Uterus (tissue), 4 donors: ENCODE results near the gene CCL2. TPM values are rescaled to one million over a fixed set of nuclear protein-coding genes. Genes with fewer than 3 reads are reported as not detected.
A peak's percentile ranks its signal among the peaks of the same experiment; 100 is the strongest.

ENCODE experiments used
- DNase-seq, 2 donors: peaks; one replicate each; pipeline ENCODE4 v3.0.0-alpha.2; 2019 to 2020
- H3K27ac ChIP-seq, 2 donors: fragments of 200-600 bp; sonication (generic); 1 replicate in 1 of 2; 2 replicates in 1 of 2; pipeline ENCODE4 v1.5.1; 2016 to 2018
- H3K27me3 ChIP-seq, 2 donors: fragments of 200-600 bp; sonication (generic); one replicate each; pipeline ENCODE4 v1.5.1; 2018 to 2019; ENCODE audit warnings: control low read depth in 1 of 2
- H3K36me3 ChIP-seq, 2 donors: fragments of 200-600 bp; sonication (generic); one replicate each; pipeline ENCODE4 v1.5.1; 2019; ENCODE audit warnings: control low read depth in 1 of 2
- H3K4me1 ChIP-seq, 2 donors: fragments of 200-600 bp; sonication (generic); one replicate each; pipeline ENCODE4 v1.5.1; 2018 to 2019; ENCODE audit warnings: control low read depth in 1 of 2
- H3K4me3 ChIP-seq, 2 donors: fragments of 200-600 bp; sonication (generic); 1 replicate in 1 of 2; 2 replicates in 1 of 2; pipeline ENCODE4 v1.5.1; 2018 to 2019; ENCODE audit warnings: mild to moderate bottlenecking in 1 of 2
- H3K9me3 ChIP-seq, 2 donors: fragments of 200-600 bp; sonication (generic); one replicate each; pipeline ENCODE4 v1.5.1; 2019; ENCODE audit warnings: control low read depth in 1 of 2
- POLR2A ChIP-seq, 2 donors: fragments of 450-650 bp; IDR thresholded peaks; one replicate each; pipeline ENCODE4 v1.6.1; 2016; ENCODE audit warnings: antibody characterized with exemption in 2 of 2, mild to moderate bottlenecking in 1 of 2, moderate library complexity in 1 of 2
- intact Hi-C: fragments of 100-400 bp; cut with DNase I; formaldehyde crosslinking; loops from one replicate; pipeline ENCODE4 v1.15.1; 2023; ENCODE audit warnings: low total_unique reads
- total RNA-seq, 4 donors: library from RNA; depleted of rRNA in 3 of 4; stranded (reverse); fragments of >200 nt in 3 of 4; gene quantifications; one replicate each; pipeline versions ENCODE4 v1.1.0 to v1.2.4, GENCODE V29; 2014 to 2023
- TF ChIP-seq, protein P1 (sequence below), 4 experiments: fragments of 200-600 bp in 2 of 4; fragments of 450-650 bp in 2 of 4; sonication (generic) in 2 of 4; IDR thresholded peaks; one replicate each; pipeline ENCODE4 v1.5.1; 2016 to 2019; ENCODE audit warnings: antibody characterized with exemption in 4 of 4, mild to moderate bottlenecking in 2 of 4, moderate library complexity in 1 of 4
- donor health status: DM: yes; HTN: yes; CAD: no.

Gene CCL2
- total RNA-seq, 4 donors from 2014 or later, result 0.77 to 30.3 (median 8.9) TPM

DNA sequence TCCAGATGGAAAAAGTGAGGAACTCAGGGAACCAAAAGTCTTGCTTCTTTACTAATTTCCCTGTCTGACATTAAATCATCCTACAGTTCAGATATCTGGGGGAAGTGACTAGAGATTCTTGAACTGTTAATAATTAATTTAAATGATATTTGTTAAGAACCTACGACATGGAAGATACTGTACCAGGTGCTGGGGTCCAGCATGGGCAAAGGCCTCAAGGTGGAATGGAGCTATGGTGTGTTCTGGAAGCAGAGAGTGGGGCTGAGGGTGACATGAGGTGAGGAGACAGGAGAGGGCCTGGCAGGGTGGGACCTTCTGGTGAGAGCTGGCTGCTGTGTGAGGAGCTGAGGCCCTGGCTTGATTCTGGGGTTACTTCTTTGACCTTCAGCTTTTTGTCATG lies 6.0 kb upstream of the CCL2 start:
- intact Hi-C loops, result no loop called here
- no peak for DNase-seq
- TF ChIP-seq, protein P1, sequence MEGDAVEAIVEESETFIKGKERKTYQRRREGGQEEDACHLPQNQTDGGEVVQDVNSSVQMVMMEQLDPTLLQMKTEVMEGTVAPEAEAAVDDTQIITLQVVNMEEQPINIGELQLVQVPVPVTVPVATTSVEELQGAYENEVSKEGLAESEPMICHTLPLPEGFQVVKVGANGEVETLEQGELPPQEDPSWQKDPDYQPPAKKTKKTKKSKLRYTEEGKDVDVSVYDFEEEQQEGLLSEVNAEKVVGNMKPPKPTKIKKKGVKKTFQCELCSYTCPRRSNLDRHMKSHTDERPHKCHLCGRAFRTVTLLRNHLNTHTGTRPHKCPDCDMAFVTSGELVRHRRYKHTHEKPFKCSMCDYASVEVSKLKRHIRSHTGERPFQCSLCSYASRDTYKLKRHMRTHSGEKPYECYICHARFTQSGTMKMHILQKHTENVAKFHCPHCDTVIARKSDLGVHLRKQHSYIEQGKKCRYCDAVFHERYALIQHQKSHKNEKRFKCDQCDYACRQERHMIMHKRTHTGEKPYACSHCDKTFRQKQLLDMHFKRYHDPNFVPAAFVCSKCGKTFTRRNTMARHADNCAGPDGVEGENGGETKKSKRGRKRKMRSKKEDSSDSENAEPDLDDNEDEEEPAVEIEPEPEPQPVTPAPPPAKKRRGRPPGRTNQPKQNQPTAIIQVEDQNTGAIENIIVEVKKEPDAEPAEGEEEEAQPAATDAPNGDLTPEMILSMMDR (IDR thresholded peaks at IDR 0.05), result no peak

DNA sequence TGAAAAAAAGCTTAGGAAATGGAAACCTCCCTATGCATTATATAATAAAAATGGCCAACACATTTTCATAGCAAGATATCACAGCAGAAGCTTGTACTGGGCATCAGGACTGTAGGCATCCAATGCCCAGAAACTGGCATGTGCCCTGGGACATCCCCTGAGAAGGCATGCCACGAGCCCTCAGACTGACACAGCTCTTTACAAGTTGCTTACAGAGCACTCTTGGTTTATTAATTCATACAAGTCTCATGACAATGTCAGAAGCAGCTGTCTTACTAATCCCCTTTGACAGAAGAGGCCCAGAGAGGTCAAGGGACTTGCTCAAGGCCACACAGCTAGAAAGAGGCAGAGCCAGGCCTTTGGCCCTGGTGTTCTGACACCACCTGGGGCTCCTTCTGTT lies 5.6 kb upstream of the CCL2 start:
- DNase-seq, result no peak
- Histone ChIP-seq H3K27me3 (no peaks in the 10 kb centered on the region), H3K27ac (peak overlapping the region; percentile 6 to 46), H3K4me3 (no peak overlapping the region), H3K9me3 (no peaks in the 10 kb centered on the region), H3K4me1 (peaks cover 18 to 45% of the 10 kb centered on the region in 2 donors), H3K36me3 (no peaks in the 10 kb centered on the region)
- intact Hi-C loops, result no loop called here
- TF ChIP-seq, protein P1 (IDR thresholded peaks at IDR 0.05), result no peak
- TF ChIP-seq POLR2A (IDR thresholded peaks at IDR 0.05), result no peak

More for the DNA sequence above, 6.0 kb upstream of the CCL2 start:
- Histone ChIP-seq H3K4me1 (peaks cover 18 to 41% of the 10 kb centered on the region in 2 donors), H3K27ac (peak overlapping the region; percentile 6 to 46), H3K27me3 (no peaks in the 10 kb centered on the region), H3K9me3 (no peaks in the 10 kb centered on the region), H3K36me3 (no peaks in the 10 kb centered on the region), H3K4me3 (no peak overlapping the region)

DNA sequence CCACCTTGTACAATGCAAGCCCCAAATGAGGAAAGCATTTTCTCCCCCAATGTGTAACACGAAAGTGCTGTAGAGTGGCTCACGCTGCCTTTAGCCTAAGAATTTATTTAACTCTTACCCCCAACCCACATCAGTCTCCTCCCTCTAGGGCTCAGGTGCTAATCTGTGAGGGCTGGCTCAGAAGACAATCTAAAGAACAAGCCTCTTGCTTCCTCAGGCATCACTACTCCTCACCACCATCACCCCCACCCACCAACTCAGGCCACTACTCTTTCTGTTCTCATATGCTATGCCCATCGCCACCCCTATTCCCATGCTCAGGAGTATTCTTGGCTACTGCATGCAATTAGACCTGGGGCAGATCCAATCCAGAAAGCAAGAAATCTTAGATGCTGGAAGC lies 3.9 kb upstream of the CCL2 start:
- no peaks in the 10 kb centered on the region for H3K36me3 ChIP-seq
- H3K4me1 ChIP-seq, result peaks cover 18 to 50% of the 10 kb centered on the region in 2 donors
- TF ChIP-seq POLR2A (IDR thresholded peaks at IDR 0.05), result no peak
- TF ChIP-seq, protein P1 (IDR thresholded peaks at IDR 0.05), result no peak
- no peaks in the 10 kb centered on the region for H3K27me3 ChIP-seq
- H3K9me3 ChIP-seq, result no peaks in the 10 kb centered on the region
- intact Hi-C loops, result no loop called here
- H3K27ac ChIP-seq, result peak overlapping the region in 1 of 2 donors; percentile 88
- no peak for DNase-seq
- H3K4me3 ChIP-seq, result no peak overlapping the region

DNA sequence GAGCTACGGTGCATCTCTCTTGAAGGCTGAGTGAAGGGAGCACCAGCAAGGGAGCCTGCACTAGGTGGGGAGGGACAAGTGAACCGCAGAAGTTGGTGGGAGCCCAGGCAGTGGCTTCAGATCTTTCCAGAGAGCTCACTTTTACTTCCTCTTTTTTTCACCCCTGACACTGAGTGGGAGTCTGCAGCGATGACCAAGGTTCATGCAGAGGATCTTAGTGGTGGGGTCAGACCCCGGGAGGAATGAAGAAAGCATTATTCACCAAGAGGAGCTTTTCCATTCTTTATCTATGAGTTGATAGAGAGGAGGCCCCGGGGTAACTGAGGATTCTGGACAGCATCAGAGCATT lies 3.0 kb upstream of the CCL2 start:
- no peak overlapping the region for H3K4me3 ChIP-seq
- TF ChIP-seq POLR2A (IDR thresholded peaks at IDR 0.05), result no peak
- TF ChIP-seq, protein P1 (IDR thresholded peaks at IDR 0.05), result no peak
- no peaks in the 10 kb centered on the region for H3K27me3 ChIP-seq
- peaks cover 18 to 50% of the 10 kb centered on the region in 2 donors for H3K4me1 ChIP-seq
- H3K27ac ChIP-seq, result peak overlapping the region; percentile 80 to 88
- no peaks in the 10 kb centered on the region for H3K9me3 ChIP-seq
- no peaks in the 10 kb centered on the region for H3K36me3 ChIP-seq
- DNase-seq, result no peak
- intact Hi-C loops, result no loop called here

DNA sequence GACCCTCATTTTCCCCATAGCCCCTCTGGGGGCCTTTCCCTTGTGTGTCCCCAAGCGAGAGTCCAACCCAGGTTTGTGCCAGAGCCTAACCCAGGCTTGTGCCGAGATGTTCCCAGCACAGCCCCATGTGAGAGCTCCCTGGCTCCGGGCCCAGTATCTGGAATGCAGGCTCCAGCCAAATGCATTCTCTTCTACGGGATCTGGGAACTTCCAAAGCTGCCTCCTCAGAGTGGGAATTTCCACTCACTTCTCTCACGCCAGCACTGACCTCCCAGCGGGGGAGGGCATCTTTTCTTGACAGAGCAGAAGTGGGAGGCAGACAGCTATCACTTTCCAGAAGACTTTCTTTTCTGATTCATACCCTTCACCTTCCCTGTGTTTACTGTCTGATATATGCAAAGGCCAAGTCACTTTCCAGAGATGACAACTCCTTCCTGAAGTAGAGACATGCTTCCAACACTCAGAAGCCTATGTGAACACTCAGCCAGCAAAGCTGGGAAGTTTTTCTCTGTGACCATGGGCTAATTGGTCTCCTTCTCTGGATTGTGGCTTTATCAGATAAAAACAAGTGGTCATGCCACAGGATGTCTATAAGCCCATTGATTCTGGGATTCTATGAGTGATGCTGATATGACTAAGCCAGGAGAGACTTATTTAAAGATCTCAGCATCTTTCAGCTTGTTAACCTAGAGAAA lies 2.5 kb upstream of the CCL2 start:
- DNase-seq, result peak; percentile 94 to 96
- H3K27ac ChIP-seq, result peak overlapping the region; percentile 80 to 88
- no peaks in the 10 kb centered on the region for H3K36me3 ChIP-seq
- no peak for TF ChIP-seq POLR2A (IDR thresholded peaks at IDR 0.05)
- TF ChIP-seq, protein P1 (IDR thresholded peaks at IDR 0.05), result no peak
- peaks cover 18 to 50% of the 10 kb centered on the region in 2 donors for H3K4me1 ChIP-seq
- no peaks in the 10 kb centered on the region for H3K9me3 ChIP-seq
- no peak overlapping the region for H3K4me3 ChIP-seq
- intact Hi-C loops, result no loop called here
- no peaks in the 10 kb centered on the region for H3K27me3 ChIP-seq
